ENCODE results near the gene S100A11.

S100A11 gene

GRCh38 chr1:152000964-152001630, 35.7 kb downstream of the S100A11 start:
- Mint-ChIP-seq H3K9me3 (no peaks in the 10 kb centered on the region), H3K4me1 (peaks cover 14% of the 10 kb centered on the region), H3K27ac (no peak overlapping the region), H3K27me3 (peaks cover 37% of the 10 kb centered on the region), H3K4me3 (no peak overlapping the region)
- DNase-seq (no peak), ATAC-seq (no peak)

DNA sequence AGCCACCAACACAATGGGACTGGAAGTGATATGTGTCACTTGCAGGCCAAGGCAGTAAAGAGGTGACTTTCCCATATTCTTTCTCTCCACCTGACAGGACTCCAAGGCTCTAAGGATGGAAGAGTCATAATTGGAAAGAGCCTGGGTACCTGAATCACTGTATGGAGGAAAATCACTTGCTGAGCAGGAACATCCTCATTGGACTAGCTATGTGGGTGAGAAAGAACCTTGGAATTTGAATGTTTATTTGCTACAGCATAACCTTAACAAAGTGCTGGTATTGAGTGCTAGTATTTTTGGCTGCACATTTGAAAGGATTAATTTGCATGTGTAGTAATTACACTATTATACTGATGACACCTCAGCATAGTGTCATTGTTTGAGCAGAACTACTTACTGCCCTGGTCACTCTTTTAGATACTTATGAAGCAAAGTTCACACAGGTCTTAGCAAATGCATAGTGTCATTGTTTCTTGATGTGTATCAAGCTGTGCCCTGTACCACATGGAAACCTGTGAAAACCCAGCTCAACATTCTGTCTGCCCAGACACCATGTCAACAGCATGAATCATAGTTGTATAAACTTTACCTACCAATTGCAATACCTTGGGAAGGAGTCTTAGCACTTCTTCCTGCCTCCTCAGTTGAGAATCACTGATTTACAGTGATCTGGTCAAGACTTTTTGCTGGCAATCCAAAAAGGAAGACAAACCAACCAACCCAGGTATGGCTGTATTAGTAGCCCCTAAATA, 38.0 kb downstream of the S100A11 start:
- no peak overlapping the region for H3K4me3 Mint-ChIP-seq
- no peak for DNase-seq
- H3K4me1 Mint-ChIP-seq = peaks cover 27% of the 10 kb centered on the region
- peaks cover 29% of the 10 kb centered on the region for H3K27me3 Mint-ChIP-seq
- no peaks in the 10 kb centered on the region for H3K9me3 Mint-ChIP-seq
- H3K27ac Mint-ChIP-seq = no peak overlapping the region
- no peak for ATAC-seq

- no peak overlapping the region for H3K4me3 Mint-ChIP-seq
- H3K4me1 Mint-ChIP-seq = peaks cover 37% of the 10 kb centered on the region
- H3K27me3 Mint-ChIP-seq = peaks cover 18% of the 10 kb centered on the region
- H3K27ac Mint-ChIP-seq = no peak overlapping the region
- no peak for DNase-seq
- no peak for ATAC-seq
- no peaks in the 10 kb centered on the region for H3K9me3 Mint-ChIP-seq
Observed at GRCh38 chr1:151997284-151997570, 39.6 kb downstream of the S100A11 start.

DNA sequence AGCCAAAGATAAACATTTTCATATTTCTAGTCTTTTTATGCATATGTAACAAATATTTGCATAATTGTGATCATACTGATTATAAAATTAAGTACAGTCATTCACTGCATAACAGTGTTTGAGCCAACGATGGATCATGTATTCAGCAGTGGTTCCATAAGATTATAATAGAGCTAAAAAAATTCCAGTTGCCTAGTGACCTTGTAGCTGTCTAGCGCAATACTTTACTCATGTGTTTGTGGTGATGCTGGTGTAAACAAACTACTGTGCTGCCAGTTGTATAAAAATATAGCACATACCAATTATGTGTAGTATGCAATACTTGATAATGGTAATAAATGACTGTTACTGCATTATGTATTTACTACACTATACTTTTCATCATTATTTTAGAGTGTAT, 41.0 kb downstream of the S100A11 start:
- Mint-ChIP-seq H3K27me3 (peaks cover 13% of the 10 kb centered on the region), H3K9me3 (no peaks in the 10 kb centered on the region), H3K4me1 (peaks cover 41% of the 10 kb centered on the region), H3K4me3 (no peak overlapping the region), H3K27ac (no peak overlapping the region)
- no peak for ATAC-seq
- no peak for DNase-seq

- Mint-ChIP-seq H3K27ac (no peak overlapping the region), H3K4me3 (no peak overlapping the region), H3K27me3 (peaks cover 8% of the 10 kb centered on the region), H3K4me1 (peaks cover 46% of the 10 kb centered on the region), H3K9me3 (no peaks in the 10 kb centered on the region)
- DNase-seq = no peak
- no peak for ATAC-seq
Observed at GRCh38 chr1:151994956-151995355, 41.8 kb downstream of the S100A11 start.

DNA sequence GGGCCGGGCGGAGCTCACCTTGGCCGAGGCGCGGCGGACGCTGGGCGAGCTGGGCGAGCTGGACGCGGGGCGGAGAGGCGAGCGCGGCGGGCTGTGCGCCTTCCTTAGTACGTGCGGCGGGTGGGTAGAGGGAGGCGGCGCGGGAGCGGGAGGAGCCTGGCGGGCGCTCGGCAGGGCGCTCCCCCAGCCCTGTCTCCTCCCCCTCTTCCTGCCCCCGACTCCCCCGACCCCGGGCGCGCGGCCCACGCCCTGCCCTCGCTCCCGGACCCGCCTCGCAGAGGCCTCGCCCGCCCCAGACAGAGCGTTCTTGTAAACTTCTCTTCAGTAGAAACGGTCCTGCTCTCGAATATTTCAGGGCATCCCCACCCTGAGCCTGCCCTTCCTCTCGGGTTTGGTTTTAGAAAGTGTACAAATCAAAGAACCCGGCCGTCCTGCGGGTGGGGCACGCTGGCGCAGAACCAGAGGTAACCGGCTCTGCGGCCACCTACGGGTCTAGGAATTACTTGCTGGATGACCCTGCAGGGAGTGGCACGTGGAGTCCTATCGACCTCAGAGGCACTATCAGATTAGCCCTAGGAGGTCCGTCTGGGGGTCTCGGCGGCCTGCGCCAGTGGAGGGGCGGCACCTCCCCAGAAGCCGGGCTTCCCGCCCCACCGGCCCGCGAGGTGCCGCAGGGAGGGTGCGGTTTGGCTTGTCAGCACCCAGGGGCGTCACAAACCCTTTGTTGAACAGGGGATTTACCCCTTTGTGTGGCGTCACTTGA, 42.9 kb downstream of the S100A11 start, which contains the start of gene S100A10:
Gene S100A10 (minus strand): TSS at position 126 of the 763 bp plus-strand sequence. CDS start 7,629 bp downstream, outside the sequence.
- DNase-seq = peak; percentile 76 to 82
- Mint-ChIP-seq H3K27ac (peak within 1 kb of the TSS; percentile 95), H3K9me3 (no peaks in the 10 kb centered on the region), H3K4me1 (peaks cover 57% of the 10 kb centered on the region), H3K4me3 (peak within 1 kb of the TSS; percentile 97 to 99), H3K27me3 (peaks cover 8% of the 10 kb centered on the region)
- peak; percentile 81 for ATAC-seq

DNA sequence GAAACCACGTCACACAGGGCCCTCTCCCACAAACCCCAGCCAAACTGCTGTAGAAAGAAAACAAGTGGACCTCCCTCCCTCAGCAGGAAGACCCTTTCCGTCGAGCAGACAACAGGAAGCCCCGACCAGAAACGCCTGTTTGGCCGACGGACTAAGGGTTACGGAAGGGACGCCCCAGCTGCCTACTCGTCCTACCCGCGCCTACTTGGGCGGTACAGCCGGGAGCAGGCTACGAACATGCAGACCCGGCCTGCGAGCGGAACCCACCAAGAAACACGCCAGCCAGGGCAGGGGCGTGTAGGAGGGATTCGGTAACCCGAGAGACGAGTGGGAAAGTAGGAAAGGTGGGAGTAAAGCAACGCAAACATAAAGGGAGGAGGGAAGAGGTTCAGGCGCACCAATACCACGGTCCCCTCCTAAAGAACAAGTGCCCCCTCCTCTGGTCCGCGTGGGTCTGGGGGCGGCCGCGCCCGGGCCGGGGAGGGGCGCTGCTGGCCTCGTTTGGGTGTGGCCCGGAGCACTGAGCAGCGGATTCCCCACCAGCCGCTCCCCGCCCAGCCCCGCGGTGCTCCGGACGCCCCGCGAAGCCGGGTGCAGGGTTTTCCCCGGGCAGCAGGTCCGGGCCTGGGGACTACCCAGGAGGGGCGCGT, 43.6 kb downstream of the S100A11 start:
- Mint-ChIP-seq H3K4me3 (peak overlapping the region; percentile 97 to 99), H3K9me3 (no peaks in the 10 kb centered on the region), H3K4me1 (peaks cover 64% of the 10 kb centered on the region), H3K27me3 (peaks cover 8% of the 10 kb centered on the region), H3K27ac (peak overlapping the region; percentile 94 to 95)
- peak; percentile 54 for ATAC-seq
- DNase-seq = peak; percentile 48 to 55

GRCh38 chr1:151992303-151993083, 44.3 kb downstream of the S100A11 start:
- Mint-ChIP-seq H3K4me3 (peak overlapping the region; percentile 97 to 99), H3K27me3 (peaks cover under 1% of the 10 kb centered on the region), H3K4me1 (peaks cover 71% of the 10 kb centered on the region), H3K9me3 (no peaks in the 10 kb centered on the region), H3K27ac (peak overlapping the region; percentile 94 to 95)
- ATAC-seq = no peak
- peak in 1 of 2 donors; percentile 29 for DNase-seq

- Mint-ChIP-seq H3K4me3 (peak overlapping the region; percentile 55 to 99), H3K27ac (no peak overlapping the region), H3K4me1 (peaks cover 71% of the 10 kb centered on the region), H3K9me3 (no peaks in the 10 kb centered on the region), H3K27me3 (no peaks in the 10 kb centered on the region)
- no peak for ATAC-seq
- no peak for DNase-seq
Observed at GRCh38 chr1:151991663-151992302, 45.0 kb downstream of the S100A11 start.

- DNase-seq (no peak), ATAC-seq (no peak)
- Mint-ChIP-seq H3K27me3 (no peaks in the 10 kb centered on the region), H3K27ac (no peak overlapping the region), H3K4me3 (no peak overlapping the region), H3K4me1 (peaks cover 80% of the 10 kb centered on the region), H3K9me3 (no peaks in the 10 kb centered on the region)
Observed at GRCh38 chr1:151990856-151991198, 46.0 kb downstream of the S100A11 start.

GRCh38 chr1:151990058-151990855, 46.5 kb downstream of the S100A11 start:
- peak overlapping the region; percentile 22 to 33 for H3K4me3 Mint-ChIP-seq
- DNase-seq (no peak), ATAC-seq (no peak)
- H3K9me3 Mint-ChIP-seq = no peaks in the 10 kb centered on the region
- H3K4me1 Mint-ChIP-seq = peaks cover 84% of the 10 kb centered on the region
- H3K27ac Mint-ChIP-seq = no peak overlapping the region
- no peaks in the 10 kb centered on the region for H3K27me3 Mint-ChIP-seq

- DNase-seq (peak in 1 of 2 donors; percentile 49), ATAC-seq (peak; percentile 24)
- Mint-ChIP-seq H3K27ac (no peak overlapping the region), H3K4me3 (peak overlapping the region; percentile 22 to 33), H3K4me1 (peaks cover 86% of the 10 kb centered on the region), H3K27me3 (no peaks in the 10 kb centered on the region), H3K9me3 (no peaks in the 10 kb centered on the region)
Observed at GRCh38 chr1:151989211-151989862, 47.5 kb downstream of the S100A11 start.

DNA sequence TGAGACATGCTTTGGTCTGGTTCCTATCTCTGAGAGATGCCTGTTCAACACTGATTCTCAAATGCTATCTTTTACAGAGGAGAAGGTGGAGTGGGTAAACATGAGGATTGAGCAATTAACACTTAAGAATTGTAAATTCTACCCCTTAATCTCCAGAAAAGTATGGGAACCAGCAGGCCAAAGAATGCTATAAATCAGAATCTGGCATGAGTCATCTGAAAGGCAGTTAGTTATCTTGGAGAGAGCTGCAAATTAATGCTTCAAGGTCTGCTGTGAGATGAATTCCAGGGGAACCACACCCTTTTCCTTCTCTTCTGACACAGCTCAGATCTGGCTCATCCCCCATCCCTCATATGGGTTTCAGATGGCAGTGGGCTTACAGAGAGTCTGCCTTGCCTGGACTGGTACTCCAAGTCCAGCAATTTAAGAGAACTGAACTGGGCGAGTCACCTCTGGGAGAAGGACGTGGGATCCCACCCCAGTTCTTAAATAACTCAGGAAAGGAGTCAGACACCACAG, 48.3 kb downstream of the S100A11 start:
- ATAC-seq = no peak
- peaks cover 91% of the 10 kb centered on the region for H3K4me1 Mint-ChIP-seq
- H3K9me3 Mint-ChIP-seq = no peaks in the 10 kb centered on the region
- H3K27me3 Mint-ChIP-seq = no peaks in the 10 kb centered on the region
- no peak overlapping the region for H3K4me3 Mint-ChIP-seq
- DNase-seq = no peak
- no peak overlapping the region for H3K27ac Mint-ChIP-seq

Measured in stimulated activated naive CD8-positive, alpha-beta T cell treated with anti-CD3 and anti-CD28 coated beads, Interleukin-15, amount 100 ng/mL, for 72 hours (primary cell).